Endodermal cell (in vitro differentiated cells): Measurements from ENCODE around the gene GRID1. TPM values are rescaled to one million over a fixed set of nuclear protein-coding genes. Genes with fewer than 3 reads are reported as not detected.

Experiments used
- DNase-seq: peaks from one replicate; pipeline ENCODE4 v3.0.0-alpha.2; 2017
- H3K27ac ChIP-seq: 2 replicates; pipeline ENCODE4 v1.5.1; 2013; ENCODE audit warnings: mild to moderate bottlenecking, low read depth, low read length, moderate library complexity
- H3K27me3 ChIP-seq: 2 replicates; pipeline ENCODE4 v1.6.1; 2013; ENCODE audit warnings: mild to moderate bottlenecking, low read length, moderate library complexity; ENCODE audit not compliant: insufficient read depth, control insufficient read depth, poor library complexity, severe bottlenecking
- H3K36me3 ChIP-seq: 2 replicates; pipeline ENCODE4 v1.7.0; 2013; ENCODE audit warnings: mild to moderate bottlenecking, low read length, moderate library complexity; ENCODE audit not compliant: control insufficient read depth, insufficient read depth
- H3K4me1 ChIP-seq: one replicate; pipeline ENCODE4 v1.7.0; 2013; ENCODE audit warnings: low read length; ENCODE audit not compliant: control insufficient read depth, insufficient read depth
- H3K4me3 ChIP-seq: 2 replicates; pipeline ENCODE4 v1.5.1; 2013; ENCODE audit warnings: mild to moderate bottlenecking, low read length, moderate library complexity
- H3K9ac ChIP-seq: 2 replicates; pipeline ENCODE4 v1.6.1; 2013; ENCODE audit warnings: mild to moderate bottlenecking, low read length, moderate library complexity; ENCODE audit not compliant: poor library complexity, severe bottlenecking; ENCODE audit errors: extremely low read depth
- H3K9me3 ChIP-seq: 2 replicates; pipeline ENCODE4 v1.6.1; 2013; ENCODE audit warnings: mild to moderate bottlenecking, low read length, moderate library complexity; ENCODE audit not compliant: control insufficient read depth
- H3K27ac Mint-ChIP-seq: 2 replicates; pipeline ENCODE4 v1.8.0; 2020; ENCODE audit warnings: mixed read lengths
- H3K27me3 Mint-ChIP-seq: 2 replicates; pipeline ENCODE4 v1.8.0; 2021; ENCODE audit warnings: mild to moderate bottlenecking, mixed read lengths; ENCODE audit not compliant: insufficient read depth
- H3K36me3 Mint-ChIP-seq: 2 replicates; pipeline ENCODE4 v1.8.0; 2020; ENCODE audit warnings: low read depth, mixed read lengths
- H3K4me1 Mint-ChIP-seq: 2 replicates; pipeline ENCODE4 v1.8.0; 2020; ENCODE audit warnings: mixed read lengths
- H3K4me3 Mint-ChIP-seq: 2 replicates; pipeline ENCODE4 v1.8.0; 2020; ENCODE audit warnings: mild to moderate bottlenecking, moderate library complexity, mixed read lengths
- H3K9me3 Mint-ChIP-seq: 2 replicates; pipeline ENCODE4 v1.8.0; 2020; ENCODE audit warnings: mild to moderate bottlenecking, mixed read lengths
- WGBS, 2 experiments: methylation state at CpG; one replicate each; pipeline versions ENCODE4 v1.1.5 to v1.1.7; 2013; ENCODE audit warnings: missing lambda C conversion rate in 2 of 2, mixed read lengths in 1 of 2; ENCODE audit not compliant: insufficient coverage in 1 of 2, insufficient read length in 1 of 2; 5-methylcytosine and 5-hydroxymethylcytosine counted together
- total RNA-seq, 2 donors: library from RNA; stranded (reverse); fragmentation: NEBNext Ultra II Directional in 1 of 2; extraction: Animal tissue kit (Norgen Biotek cat#: 25700) in 1 of 2; gene quantifications; 2 replicates in 1 of 2; 3 replicates in 1 of 2; pipeline ENCODE4 v1.2.1, GENCODE V29; 2021
- TF ChIP-seq, protein P1 (sequence below): fragments of 200-600 bp; sonication (generic); conservative IDR thresholded peaks from 2 replicates; pipeline ENCODE4 v1.5.0; 2021; ENCODE audit warnings: antibody characterized with exemption, mild to moderate bottlenecking

GRID1 gene
- total RNA-seq, 2 donors from 2014 or later = 0.13 to 0.53 TPM

DNA sequence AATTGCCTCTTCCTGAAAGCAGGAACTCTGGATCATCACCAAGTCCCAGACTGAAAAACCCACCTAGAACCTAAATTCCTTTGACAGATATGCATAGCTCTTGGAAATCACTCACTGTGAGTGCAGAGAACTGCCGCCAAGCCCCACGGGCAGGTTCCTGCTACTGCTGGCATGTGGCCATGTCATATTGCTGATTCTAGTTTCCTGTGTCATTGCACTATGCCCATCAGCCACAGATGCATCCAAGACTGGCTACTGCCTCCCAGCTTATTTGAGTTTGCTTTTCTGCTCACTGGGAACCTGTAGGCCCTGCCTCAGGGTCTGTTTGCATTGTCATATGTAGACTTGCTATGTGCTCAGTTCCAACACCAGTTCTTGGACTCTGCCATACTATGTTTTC, 786.0 kb downstream of the GRID1 start:
- DNase-seq = no peak
- H3K27me3 Mint-ChIP-seq = no peaks in the 10 kb centered on the region
- no peak overlapping the region for H3K27ac ChIP-seq
- no peak overlapping the region for H3K4me3 ChIP-seq
- H3K9me3 Mint-ChIP-seq = peaks cover 20% of the 10 kb centered on the region
- no peak overlapping the region for H3K9ac ChIP-seq
- TF ChIP-seq, protein P1, sequence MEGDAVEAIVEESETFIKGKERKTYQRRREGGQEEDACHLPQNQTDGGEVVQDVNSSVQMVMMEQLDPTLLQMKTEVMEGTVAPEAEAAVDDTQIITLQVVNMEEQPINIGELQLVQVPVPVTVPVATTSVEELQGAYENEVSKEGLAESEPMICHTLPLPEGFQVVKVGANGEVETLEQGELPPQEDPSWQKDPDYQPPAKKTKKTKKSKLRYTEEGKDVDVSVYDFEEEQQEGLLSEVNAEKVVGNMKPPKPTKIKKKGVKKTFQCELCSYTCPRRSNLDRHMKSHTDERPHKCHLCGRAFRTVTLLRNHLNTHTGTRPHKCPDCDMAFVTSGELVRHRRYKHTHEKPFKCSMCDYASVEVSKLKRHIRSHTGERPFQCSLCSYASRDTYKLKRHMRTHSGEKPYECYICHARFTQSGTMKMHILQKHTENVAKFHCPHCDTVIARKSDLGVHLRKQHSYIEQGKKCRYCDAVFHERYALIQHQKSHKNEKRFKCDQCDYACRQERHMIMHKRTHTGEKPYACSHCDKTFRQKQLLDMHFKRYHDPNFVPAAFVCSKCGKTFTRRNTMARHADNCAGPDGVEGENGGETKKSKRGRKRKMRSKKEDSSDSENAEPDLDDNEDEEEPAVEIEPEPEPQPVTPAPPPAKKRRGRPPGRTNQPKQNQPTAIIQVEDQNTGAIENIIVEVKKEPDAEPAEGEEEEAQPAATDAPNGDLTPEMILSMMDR = no peak
- no peak overlapping the region for H3K4me3 Mint-ChIP-seq
- H3K36me3 Mint-ChIP-seq = peaks cover 4% of the 10 kb centered on the region
- no peak overlapping the region for H3K27ac Mint-ChIP-seq
- H3K27me3 ChIP-seq = no peaks in the 10 kb centered on the region
- no peaks in the 10 kb centered on the region for H3K36me3 ChIP-seq
- peaks cover 4% of the 10 kb centered on the region for H3K4me1 Mint-ChIP-seq
- WGBS, 2 experiments = 92 to 96% methylated on average over 2 of the region's 2 CpGs
- peaks cover 5% of the 10 kb centered on the region for H3K4me1 ChIP-seq
- peaks cover 17% of the 10 kb centered on the region for H3K9me3 ChIP-seq

DNA sequence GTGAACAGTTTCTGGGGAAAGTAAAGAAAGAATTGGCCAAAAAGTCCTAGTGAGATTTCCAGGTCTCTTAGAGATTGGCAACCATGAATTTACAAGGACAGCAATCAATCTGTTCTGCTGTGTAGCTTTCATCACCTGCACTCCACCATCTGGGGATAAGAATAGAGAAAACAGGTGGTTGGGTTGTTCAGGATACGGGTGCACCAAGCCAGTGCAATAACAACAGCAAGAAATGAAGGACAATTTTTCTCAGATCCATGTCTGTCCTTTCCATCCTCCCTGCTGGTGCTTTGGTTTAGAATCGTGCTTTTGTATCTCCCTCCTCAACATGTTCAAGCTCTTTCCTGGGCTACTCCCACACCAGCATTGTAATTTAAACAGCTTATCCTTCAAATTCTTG, 787.7 kb downstream of the GRID1 start:
- no peak overlapping the region for H3K27ac ChIP-seq
- Mint-ChIP-seq H3K4me1 (peaks cover 10% of the 10 kb centered on the region), H3K36me3 (peaks cover 4% of the 10 kb centered on the region), H3K4me3 (no peak overlapping the region), H3K9me3 (peaks cover 16% of the 10 kb centered on the region), H3K27me3 (no peaks in the 10 kb centered on the region), H3K27ac (no peak overlapping the region)
- TF ChIP-seq, protein P1 = no peak
- H3K36me3 ChIP-seq = no peaks in the 10 kb centered on the region
- H3K4me3 ChIP-seq = no peak overlapping the region
- H3K9ac ChIP-seq = no peak overlapping the region
- no peak for DNase-seq
- 78 to 83% methylated on average over 2 of the region's 2 CpGs for WGBS, 2 experiments
- no peaks in the 10 kb centered on the region for H3K27me3 ChIP-seq
- peaks cover 17% of the 10 kb centered on the region for H3K9me3 ChIP-seq
- peaks cover 14% of the 10 kb centered on the region for H3K4me1 ChIP-seq

DNA sequence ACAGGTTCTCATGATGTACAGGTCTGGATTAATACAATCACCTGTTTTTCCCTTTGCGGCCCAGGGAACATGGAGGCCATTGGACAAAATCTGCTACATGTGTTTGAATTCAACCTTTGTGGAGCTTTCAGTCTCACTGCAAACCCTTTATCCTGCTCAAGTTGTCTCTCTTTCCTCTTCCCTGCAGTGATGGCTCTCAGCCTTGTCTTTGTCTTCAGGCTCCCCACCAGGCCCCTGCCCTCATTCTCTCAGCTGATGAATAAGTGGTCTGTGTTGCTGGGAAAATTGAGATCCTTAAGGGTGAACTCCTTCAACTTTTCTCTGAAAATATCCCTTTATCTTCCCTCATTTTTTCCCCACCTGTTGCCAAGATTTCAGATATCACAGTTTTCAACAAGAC, 791.2 kb downstream of the GRID1 start:
- Mint-ChIP-seq H3K4me1 (peaks cover 10% of the 10 kb centered on the region), H3K27me3 (no peaks in the 10 kb centered on the region), H3K36me3 (no peaks in the 10 kb centered on the region), H3K4me3 (no peak overlapping the region), H3K9me3 (no peaks in the 10 kb centered on the region), H3K27ac (peak overlapping the region; percentile 22)
- DNase-seq = peak; percentile 66
- H3K27ac ChIP-seq = no peak overlapping the region
- H3K4me3 ChIP-seq = peak overlapping the region; percentile 10
- H3K36me3 ChIP-seq = no peaks in the 10 kb centered on the region
- TF ChIP-seq, protein P1 = no peak
- WGBS, 2 experiments = 81 to 83% methylated on average over 1 of the region's 1 CpG
- no peaks in the 10 kb centered on the region for H3K9me3 ChIP-seq
- H3K9ac ChIP-seq = no peak overlapping the region
- H3K4me1 ChIP-seq = peaks cover 14% of the 10 kb centered on the region
- no peaks in the 10 kb centered on the region for H3K27me3 ChIP-seq
